DOHH2 (cell line): ENCODE measurements around the gene CORT.

Experiments
- CTCF ChIP-seq: fragments of 200-600 bp; sonication (generic); IDR thresholded peaks from one replicate; pipeline ENCODE4 v1.5.1; 2014; ENCODE audit warnings: antibody characterized with exemption, mild to moderate bottlenecking, low read depth, low read length; ENCODE audit not compliant: poor library complexity, severe bottlenecking
- EZH2phosphoT487 ChIP-seq: fragments of 200-600 bp; sonication (generic); IDR thresholded peaks from 2 replicates; pipeline ENCODE4 v1.6.1; 2017; ENCODE audit warnings: borderline replicate concordance, mild to moderate bottlenecking, antibody characterized with exemption, low read length, moderate library complexity, mixed read lengths

- no peak for TF ChIP-seq CTCF
- TF ChIP-seq EZH2phosphoT487 = no peak
These were observed 47.3 kb downstream of the CORT start for GRCh38 chr1:10497109-10497508.
